ENCODE results near the gene TNPO3. TPM values are rescaled to one million over a fixed set of nuclear protein-coding genes. Genes with fewer than 3 reads are reported as not detected.

Gene TNPO3
- total RNA-seq, 1 donor from 2014 or later: 52.5 TPM

DNA sequence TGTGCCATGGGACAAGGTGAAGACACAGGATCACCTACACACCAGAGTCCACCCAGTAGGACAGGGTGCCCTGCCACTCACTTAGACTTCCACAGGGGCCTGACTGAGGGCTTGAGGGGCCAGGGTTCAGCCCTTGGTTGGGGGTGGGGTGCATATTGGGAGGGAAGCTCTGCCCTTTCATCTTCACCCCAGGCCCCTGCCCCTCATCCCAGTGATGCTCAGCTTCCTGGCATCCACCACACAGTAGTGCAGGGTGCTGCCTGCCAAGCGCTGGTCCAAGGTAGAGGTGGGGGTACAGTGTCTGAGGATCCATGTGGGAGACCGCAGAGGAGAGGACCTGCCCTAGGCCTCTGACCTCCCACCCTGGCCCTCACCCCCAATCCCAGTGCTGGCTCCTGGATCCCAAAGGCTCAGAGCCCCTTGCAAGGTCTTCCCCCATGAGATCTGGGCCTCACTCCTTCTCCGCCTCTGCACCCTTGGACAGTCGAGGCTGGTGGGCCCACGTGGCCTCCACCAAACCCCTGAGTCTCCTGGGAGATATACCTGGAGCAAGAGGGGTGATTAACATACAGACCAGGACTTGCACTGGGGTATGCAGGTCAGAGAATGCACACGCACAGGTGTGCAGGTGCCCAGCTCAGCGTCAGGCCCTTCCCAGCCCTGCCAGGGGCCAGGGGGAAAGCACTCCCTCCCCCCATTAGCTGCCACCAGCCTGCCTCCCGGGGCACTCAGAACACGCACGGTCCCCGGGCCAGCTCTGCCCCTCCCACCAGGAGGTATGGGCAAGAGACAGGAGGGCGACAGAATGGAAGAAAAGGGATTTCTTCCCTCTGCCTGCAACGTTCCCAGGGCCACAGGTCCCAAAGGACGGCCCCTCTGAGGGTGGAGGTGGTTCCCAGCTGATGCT is 125.8 kb downstream of the TNPO3 start:
- no peak for DNase-seq (ENCODE audit: low read depth)
- H3K4me3 ChIP-seq (ENCODE audit: low read depth, low read length): no peak overlapping the region
- TF ChIP-seq, protein P1, sequence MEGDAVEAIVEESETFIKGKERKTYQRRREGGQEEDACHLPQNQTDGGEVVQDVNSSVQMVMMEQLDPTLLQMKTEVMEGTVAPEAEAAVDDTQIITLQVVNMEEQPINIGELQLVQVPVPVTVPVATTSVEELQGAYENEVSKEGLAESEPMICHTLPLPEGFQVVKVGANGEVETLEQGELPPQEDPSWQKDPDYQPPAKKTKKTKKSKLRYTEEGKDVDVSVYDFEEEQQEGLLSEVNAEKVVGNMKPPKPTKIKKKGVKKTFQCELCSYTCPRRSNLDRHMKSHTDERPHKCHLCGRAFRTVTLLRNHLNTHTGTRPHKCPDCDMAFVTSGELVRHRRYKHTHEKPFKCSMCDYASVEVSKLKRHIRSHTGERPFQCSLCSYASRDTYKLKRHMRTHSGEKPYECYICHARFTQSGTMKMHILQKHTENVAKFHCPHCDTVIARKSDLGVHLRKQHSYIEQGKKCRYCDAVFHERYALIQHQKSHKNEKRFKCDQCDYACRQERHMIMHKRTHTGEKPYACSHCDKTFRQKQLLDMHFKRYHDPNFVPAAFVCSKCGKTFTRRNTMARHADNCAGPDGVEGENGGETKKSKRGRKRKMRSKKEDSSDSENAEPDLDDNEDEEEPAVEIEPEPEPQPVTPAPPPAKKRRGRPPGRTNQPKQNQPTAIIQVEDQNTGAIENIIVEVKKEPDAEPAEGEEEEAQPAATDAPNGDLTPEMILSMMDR (conservative IDR thresholded peaks at IDR 0.05; ENCODE audit: low read depth, low read length): no peak

DNA sequence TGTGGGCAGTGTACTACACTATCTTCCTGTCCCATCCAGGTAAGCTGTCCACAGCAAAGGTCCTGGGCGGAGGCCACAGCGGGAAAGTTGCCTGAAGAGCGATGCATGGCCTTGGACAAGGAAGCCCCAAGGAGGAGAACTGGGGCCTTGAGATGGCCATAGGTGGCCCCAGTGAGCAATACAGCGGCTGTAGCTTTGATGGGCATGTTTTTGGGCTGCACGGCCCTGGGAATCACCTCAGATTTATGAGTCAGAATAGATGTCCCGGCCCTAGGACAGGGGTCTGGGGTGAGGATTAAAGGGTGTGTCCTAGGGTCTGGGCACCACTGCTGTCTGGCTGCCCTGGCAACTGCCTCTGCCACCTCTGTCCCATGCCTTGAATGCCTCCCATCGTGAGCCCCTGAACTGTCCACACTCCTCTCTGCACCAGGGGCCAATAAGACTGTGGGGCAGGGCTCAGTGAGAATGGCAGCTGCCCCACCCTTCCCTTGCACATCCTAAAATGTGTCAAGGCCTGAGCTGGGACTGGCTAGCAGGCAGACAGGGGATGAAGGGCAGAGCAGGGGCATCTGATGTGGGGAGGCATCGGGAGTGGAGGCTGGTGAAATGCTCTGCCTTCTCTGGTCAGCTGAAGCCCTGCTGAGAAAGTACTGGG is 126.6 kb downstream of the TNPO3 start:
- DNase-seq (ENCODE audit: low read depth): no peak
- TF ChIP-seq, protein P1 (conservative IDR thresholded peaks at IDR 0.05; ENCODE audit: low read depth, low read length): no peak
- no peak overlapping the region for H3K4me3 ChIP-seq (ENCODE audit: low read depth, low read length)

DNA sequence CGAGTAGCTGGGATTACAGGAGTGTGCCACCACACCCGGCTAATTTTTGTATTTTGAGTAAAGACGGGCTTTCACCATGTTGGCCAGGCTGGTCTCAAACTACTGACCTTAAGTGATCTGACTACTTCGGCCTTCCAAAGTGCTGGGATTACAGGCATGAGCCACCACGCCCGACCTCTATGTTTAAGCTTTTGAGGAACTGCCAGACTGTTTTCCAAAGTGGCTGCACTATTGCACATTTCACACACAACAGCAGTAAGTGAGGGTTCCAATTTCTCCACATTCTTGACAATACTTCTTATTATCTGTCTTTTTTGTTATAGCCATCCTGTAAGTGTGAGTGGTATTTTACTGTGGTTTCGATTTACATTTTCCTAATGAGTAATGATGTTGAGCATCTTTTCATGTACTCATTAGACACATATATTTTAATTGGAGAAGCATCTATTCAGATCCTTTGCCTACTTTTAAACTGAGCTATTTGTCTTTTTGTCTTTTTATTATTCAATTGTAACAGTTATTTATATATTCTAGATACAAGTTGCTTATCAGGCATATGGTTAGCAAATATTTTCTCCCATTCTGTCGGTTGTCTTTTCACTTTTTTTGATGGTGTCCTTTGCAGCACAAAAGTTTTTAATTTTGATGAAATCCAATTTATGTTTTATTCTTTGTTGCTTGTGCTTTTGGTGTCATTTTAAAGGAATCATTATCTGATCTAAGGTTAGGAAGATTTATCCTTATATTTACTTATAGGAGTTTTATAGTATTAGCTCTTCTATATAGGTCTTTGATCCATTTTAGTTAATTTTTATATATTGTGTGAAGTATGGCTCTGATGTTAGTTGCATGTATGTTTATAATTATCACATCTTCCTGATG is 130.0 kb downstream of the TNPO3 start:
- H3K4me3 ChIP-seq (ENCODE audit: low read depth, low read length): no peak overlapping the region
- TF ChIP-seq, protein P1 (conservative IDR thresholded peaks at IDR 0.05; ENCODE audit: low read depth, low read length): no peak
- no peak for DNase-seq (ENCODE audit: low read depth)

DNA sequence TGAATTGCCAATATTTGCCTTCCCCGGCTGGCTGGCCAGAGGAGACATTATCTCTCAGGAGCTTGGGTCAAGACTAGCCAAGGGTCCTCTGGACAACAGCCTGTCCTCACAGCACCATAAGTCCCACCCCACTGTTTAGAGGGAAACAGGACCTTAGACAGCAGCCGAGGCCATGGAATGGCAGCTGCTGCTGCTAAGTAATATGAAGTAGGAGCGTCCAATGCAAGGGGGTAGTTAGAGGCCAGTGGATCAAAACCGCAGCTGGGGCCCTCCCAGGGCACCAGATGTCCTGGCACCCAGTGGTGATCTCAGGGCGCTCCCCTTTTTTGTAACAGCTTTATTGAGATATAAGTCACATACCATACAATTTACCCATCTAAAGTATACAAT is 131.5 kb downstream of the TNPO3 start:
- TF ChIP-seq, protein P1 (conservative IDR thresholded peaks at IDR 0.05; ENCODE audit: low read depth, low read length): no peak
- DNase-seq (ENCODE audit: low read depth): no peak
- no peak overlapping the region for H3K4me3 ChIP-seq (ENCODE audit: low read depth, low read length)

DNA sequence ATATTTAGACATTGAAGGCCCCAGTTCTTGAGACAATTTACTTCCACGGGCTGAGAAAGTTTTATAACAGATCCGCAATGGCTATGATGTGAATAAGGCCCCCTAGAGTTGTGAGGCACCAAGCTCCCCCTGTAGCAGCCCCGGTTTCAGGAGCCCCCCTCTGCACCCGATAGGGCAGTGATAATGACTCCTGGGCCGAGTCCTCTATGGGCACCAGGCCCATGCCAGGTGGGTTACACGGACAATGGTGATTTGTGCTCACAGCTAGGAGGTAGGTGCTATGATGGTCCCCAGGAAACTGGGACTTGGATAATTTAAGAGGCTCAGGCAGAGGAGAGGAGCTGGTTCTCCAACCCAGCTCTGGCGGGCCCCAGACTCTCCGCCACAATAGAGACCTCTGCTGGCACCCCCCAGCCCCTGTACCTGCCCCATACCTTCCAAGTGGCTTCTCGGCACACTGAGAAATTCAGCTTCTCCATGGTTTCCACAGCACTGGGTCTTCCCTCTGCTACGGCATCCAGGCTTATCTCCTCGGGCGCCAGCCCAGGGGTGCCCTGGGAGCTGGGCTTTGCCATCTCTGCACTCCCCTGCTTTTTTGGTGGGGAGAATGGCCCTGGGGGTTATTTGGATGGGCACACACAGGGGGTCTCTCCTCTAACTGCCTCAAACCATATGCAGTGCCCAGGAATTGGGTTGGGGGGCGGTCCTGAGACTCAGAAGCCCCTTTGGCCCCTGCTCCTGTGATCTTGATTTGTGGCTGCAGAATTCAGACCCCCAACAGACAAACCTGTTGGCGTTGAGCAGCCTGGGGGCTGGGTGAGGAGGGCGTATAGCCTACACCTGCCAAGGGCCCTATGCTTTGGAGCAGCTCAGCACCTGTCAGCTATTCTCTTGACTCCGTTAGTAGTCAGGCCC is 132.2 kb downstream of the TNPO3 start:
- no peak overlapping the region for H3K4me3 ChIP-seq (ENCODE audit: low read depth, low read length)
- DNase-seq (ENCODE audit: low read depth): no peak
- TF ChIP-seq, protein P1 (conservative IDR thresholded peaks at IDR 0.05; ENCODE audit: low read depth, low read length): no peak

Measured in epithelial cell of proximal tubule (primary cell).